ENCODE data around the gene PLAC8L1. TPM values are rescaled to one million over a fixed set of nuclear protein-coding genes. Genes with fewer than 3 reads are reported as not detected.
A peak's percentile ranks its signal among the peaks of the same experiment; 100 is the strongest.

PLAC8L1 gene
- polyA plus RNA-seq, 1 of the 3 experiments (the other 2 are of a cell fraction), result 0.21 TPM

DNA sequence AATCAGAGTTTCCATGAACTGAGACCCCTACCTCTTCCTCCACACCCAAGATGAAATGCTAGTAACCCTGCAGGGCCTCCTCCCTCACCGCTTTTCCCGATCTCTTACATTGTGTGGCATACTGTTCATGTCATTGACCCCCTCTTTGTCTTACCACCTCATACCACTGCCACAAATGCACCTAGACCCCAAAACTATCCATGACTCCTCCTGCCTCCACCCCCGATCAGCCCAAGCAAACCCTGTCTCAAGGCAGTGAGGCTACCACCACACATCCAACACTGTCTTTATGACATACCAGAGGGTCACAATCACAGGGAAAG is 55.7 kb downstream of the PLAC8L1 start:
- H3K36me3 ChIP-seq (replicated peaks in 1 of 2; ENCODE audit: control insufficient read depth in 1 of 2, insufficient read depth in 2 of 2, low read length in 1 of 2), result no peaks in the 10 kb centered on the region
- TF ChIP-seq MEF2A (IDR thresholded peaks at IDR 0.05; ENCODE audit: borderline replicate concordance, low read depth), result no peak
- TF ChIP-seq, protein P1, sequence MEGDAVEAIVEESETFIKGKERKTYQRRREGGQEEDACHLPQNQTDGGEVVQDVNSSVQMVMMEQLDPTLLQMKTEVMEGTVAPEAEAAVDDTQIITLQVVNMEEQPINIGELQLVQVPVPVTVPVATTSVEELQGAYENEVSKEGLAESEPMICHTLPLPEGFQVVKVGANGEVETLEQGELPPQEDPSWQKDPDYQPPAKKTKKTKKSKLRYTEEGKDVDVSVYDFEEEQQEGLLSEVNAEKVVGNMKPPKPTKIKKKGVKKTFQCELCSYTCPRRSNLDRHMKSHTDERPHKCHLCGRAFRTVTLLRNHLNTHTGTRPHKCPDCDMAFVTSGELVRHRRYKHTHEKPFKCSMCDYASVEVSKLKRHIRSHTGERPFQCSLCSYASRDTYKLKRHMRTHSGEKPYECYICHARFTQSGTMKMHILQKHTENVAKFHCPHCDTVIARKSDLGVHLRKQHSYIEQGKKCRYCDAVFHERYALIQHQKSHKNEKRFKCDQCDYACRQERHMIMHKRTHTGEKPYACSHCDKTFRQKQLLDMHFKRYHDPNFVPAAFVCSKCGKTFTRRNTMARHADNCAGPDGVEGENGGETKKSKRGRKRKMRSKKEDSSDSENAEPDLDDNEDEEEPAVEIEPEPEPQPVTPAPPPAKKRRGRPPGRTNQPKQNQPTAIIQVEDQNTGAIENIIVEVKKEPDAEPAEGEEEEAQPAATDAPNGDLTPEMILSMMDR (IDR thresholded peaks at IDR 0.05), result peak; percentile 4; the same call in 1 of the 2 replicates
- no peak overlapping the region; a peak in 1 of 4 replicates for H3K4me3 ChIP-seq (ENCODE audit: low read depth in 2 of 2, low read length in 1 of 2)
- H3K27ac ChIP-seq (ENCODE audit: low read depth in 2 of 2, low read length in 1 of 2), result no peak overlapping the region
- 11% methylated on average over 3 of the region's 3 CpGs for WGBS (ENCODE audit: low lambda C conversion rate)
- H3F3A ChIP-seq (replicated peaks; ENCODE audit: insufficient read depth), result no peaks in the 10 kb centered on the region
- no peaks in the 10 kb centered on the region; a peak in 2 of 4 replicates for H3K4me1 ChIP-seq (ENCODE audit: control insufficient read depth in 1 of 2, insufficient read depth in 2 of 2, low read depth in 1 of 2, low read length in 1 of 2)
- no peaks in the 10 kb centered on the region for H3K79me2 ChIP-seq (ENCODE audit: insufficient read depth)
- DNase-seq, result no peak
- H4K20me1 ChIP-seq (ENCODE audit: insufficient read depth), result no peaks in the 10 kb centered on the region
- CTCF ChIA-PET, result interaction anchor here (1.0 to 3.6 kb wide), 11 partner anchors 8 to 378 kb away, joined by 3 to 13 read pairs (median 4); no protein-coding TSS in a partner anchor
- no peaks in the 10 kb centered on the region for H3K9me3 ChIP-seq
- H3K27me3 ChIP-seq (ENCODE audit: insufficient read depth), result no peaks in the 10 kb centered on the region
- no peak overlapping the region for H3K4me2 ChIP-seq
- H3K9me2 ChIP-seq, result no peaks in the 10 kb centered on the region
- H3K9ac ChIP-seq, result no peak overlapping the region
- POLR2A ChIA-PET, result no interaction called here
- no peak overlapping the region for H2AFZ ChIP-seq (ENCODE audit: low read depth)

DNA sequence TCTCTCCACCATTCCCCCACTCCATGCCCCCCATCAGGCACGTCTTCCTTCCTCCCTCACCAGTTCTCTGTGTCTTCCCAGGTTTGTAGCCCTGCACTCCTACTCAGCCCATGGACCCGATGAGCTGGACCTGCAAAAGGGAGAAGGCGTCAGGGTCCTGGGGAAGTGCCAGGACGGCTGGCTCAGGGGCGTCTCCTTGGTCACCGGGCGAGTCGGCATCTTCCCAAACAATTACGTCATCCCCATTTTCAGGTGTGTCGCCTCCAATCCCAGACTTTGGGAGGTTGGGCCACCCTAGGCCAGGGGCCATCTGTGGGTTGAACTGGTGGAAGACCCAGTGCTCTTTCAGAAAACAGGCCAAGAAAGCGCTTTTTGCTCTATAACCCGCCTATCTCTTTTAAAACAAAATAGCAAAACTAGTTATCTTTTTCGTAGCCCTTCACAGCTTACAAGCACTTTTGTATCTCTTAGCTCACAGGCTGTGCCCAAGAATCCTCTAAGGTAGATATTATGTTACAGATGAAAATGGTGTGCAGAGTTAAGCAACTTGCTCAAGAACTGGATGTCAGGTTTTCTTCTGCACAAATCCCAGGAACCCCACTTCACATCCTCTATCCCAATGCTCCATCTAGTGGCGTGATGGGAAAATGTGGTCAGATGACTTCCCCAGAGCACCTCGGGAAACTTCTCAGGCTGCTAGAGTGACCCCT is 56.2 kb downstream of the PLAC8L1 start:
- no peak overlapping the region for H3K27ac ChIP-seq (ENCODE audit: low read depth in 2 of 2, low read length in 1 of 2)
- no peaks in the 10 kb centered on the region for H3K79me2 ChIP-seq (ENCODE audit: insufficient read depth)
- TF ChIP-seq SMC3 (IDR thresholded peaks at IDR 0.05; ENCODE audit: low read depth, low read length) (peak; percentile 80), NFIC (IDR thresholded peaks at IDR 0.05; ENCODE audit: borderline replicate concordance) (no peak), CHD2 (IDR thresholded peaks at IDR 0.05; ENCODE audit: low read length, partially characterized antibody) (no peak), RFX5 (IDR thresholded peaks at IDR 0.05; ENCODE audit: low read length) (no peak), YY1 (IDR thresholded peaks at IDR 0.05; ENCODE audit: low read depth) (no peak), TAF1 (IDR thresholded peaks at IDR 0.05; ENCODE audit: borderline replicate concordance, low read depth, low read length) (no peak), MXI1 (IDR thresholded peaks at IDR 0.05; ENCODE audit: low read depth, low read length) (no peak), NRF1 (IDR thresholded peaks at IDR 0.05; ENCODE audit: low read depth, low read length) (no peak), RAD21 (IDR thresholded peaks at IDR 0.05; ENCODE audit: low read length) (peak; percentile 93), GABPA (IDR thresholded peaks at IDR 0.05; ENCODE audit: low read depth) (no peak), ELF1 (IDR thresholded peaks at IDR 0.05) (no peak), EP300 (IDR thresholded peaks at IDR 0.05; ENCODE audit: borderline replicate concordance in 1 of 2, low read depth in 1 of 2, low read length in 1 of 2) (no peak), FOXJ3 (CRISPR knock-in tag; IDR thresholded peaks at IDR 0.05) (no peak)
- TF ChIP-seq, protein P2, sequence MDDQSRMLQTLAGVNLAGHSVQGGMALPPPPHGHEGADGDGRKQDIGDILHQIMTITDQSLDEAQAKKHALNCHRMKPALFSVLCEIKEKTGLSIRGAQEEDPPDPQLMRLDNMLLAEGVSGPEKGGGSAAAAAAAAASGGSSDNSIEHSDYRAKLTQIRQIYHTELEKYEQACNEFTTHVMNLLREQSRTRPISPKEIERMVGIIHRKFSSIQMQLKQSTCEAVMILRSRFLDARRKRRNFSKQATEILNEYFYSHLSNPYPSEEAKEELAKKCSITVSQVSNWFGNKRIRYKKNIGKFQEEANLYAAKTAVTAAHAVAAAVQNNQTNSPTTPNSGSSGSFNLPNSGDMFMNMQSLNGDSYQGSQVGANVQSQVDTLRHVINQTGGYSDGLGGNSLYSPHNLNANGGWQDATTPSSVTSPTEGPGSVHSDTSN (IDR thresholded peaks at IDR 0.05), result no peak
- TF ChIP-seq, protein P3, sequence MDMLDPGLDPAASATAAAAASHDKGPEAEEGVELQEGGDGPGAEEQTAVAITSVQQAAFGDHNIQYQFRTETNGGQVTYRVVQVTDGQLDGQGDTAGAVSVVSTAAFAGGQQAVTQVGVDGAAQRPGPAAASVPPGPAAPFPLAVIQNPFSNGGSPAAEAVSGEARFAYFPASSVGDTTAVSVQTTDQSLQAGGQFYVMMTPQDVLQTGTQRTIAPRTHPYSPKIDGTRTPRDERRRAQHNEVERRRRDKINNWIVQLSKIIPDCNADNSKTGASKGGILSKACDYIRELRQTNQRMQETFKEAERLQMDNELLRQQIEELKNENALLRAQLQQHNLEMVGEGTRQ (IDR thresholded peaks at IDR 0.05; ENCODE audit: borderline replicate concordance, low read depth, low read length), result no peak
- TF ChIP-seq, protein P1 (IDR thresholded peaks at IDR 0.05), result peak; percentile 80
- TF ChIP-seq, protein P4, sequence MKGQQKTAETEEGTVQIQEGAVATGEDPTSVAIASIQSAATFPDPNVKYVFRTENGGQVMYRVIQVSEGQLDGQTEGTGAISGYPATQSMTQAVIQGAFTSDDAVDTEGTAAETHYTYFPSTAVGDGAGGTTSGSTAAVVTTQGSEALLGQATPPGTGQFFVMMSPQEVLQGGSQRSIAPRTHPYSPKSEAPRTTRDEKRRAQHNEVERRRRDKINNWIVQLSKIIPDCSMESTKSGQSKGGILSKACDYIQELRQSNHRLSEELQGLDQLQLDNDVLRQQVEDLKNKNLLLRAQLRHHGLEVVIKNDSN (IDR thresholded peaks at IDR 0.05; ENCODE audit: borderline replicate concordance, low read depth), result peak; percentile 51; the same call in 1 of the 2 replicates
- no peak overlapping the region for H2AFZ ChIP-seq (ENCODE audit: low read depth)
- no peaks in the 10 kb centered on the region for H3K36me3 ChIP-seq (replicated peaks in 1 of 2; ENCODE audit: control insufficient read depth in 1 of 2, insufficient read depth in 2 of 2, low read length in 1 of 2)
- H3K9ac ChIP-seq, result no peak overlapping the region
- no peaks in the 10 kb centered on the region for H3K9me3 ChIP-seq
- peak; percentile 74 for DNase-seq
- ChIA-PET CTCF (interaction anchor here (0.7 to 3.6 kb wide), 17 partner anchors 9 to 1842 kb away, joined by 3 to 13 read pairs (median 4); no protein-coding TSS in a partner anchor), POLR2A (no interaction called here)
- H3K4me1 ChIP-seq (ENCODE audit: control insufficient read depth in 1 of 2, insufficient read depth in 2 of 2, low read depth in 1 of 2, low read length in 1 of 2), result no peaks in the 10 kb centered on the region; a peak in 2 of 4 replicates
- no peaks in the 10 kb centered on the region for H3F3A ChIP-seq (replicated peaks; ENCODE audit: insufficient read depth)
- H3K4me3 ChIP-seq (ENCODE audit: low read depth in 2 of 2, low read length in 1 of 2), result no peak overlapping the region; a peak in 1 of 4 replicates
- no peak overlapping the region for H3K4me2 ChIP-seq
- no peaks in the 10 kb centered on the region for H4K20me1 ChIP-seq (ENCODE audit: insufficient read depth)
- 77% methylated on average over 14 of the region's 15 CpGs for WGBS (ENCODE audit: low lambda C conversion rate)
- H3K9me2 ChIP-seq, result no peaks in the 10 kb centered on the region
- H3K27me3 ChIP-seq (ENCODE audit: insufficient read depth), result no peaks in the 10 kb centered on the region

All from SK-N-SH (cell line).